ENCODE results near the gene PALLD.
"Not testable (repeated sequence)": the region's sequence is repeated elsewhere in the genome, so short reads cannot be mapped to it uniquely, and the experiment has no call there.

Gene PALLD

GRCh38 chr4:168710353-168710946 is 213.6 kb downstream of the PALLD start:
- no peak for DNase-seq (ENCODE audit: low read depth)

GRCh38 chr4:168711197-168712140 is 214.6 kb downstream of the PALLD start:
- DNase-seq (ENCODE audit: low read depth) = peak; percentile 74

GRCh38 chr4:168712316-168712890 is 215.6 kb downstream of the PALLD start:
- no peak for DNase-seq (ENCODE audit: low read depth)

GRCh38 chr4:168713253-168713652 is 216.4 kb downstream of the PALLD start:
- no peak for DNase-seq (ENCODE audit: low read depth)

GRCh38 chr4:168715896-168716295 is 219.0 kb downstream of the PALLD start:
- no peak for DNase-seq (ENCODE audit: low read depth)

GRCh38 chr4:168716406-168717129 is 219.7 kb downstream of the PALLD start:
- DNase-seq (ENCODE audit: low read depth) = no peak

GRCh38 chr4:168717847-168718246 is 221.0 kb downstream of the PALLD start:
- no peak for DNase-seq (ENCODE audit: low read depth)

GRCh38 chr4:168719725-168720124 is 222.9 kb downstream of the PALLD start:
- no peak for DNase-seq (ENCODE audit: low read depth)

GRCh38 chr4:168720396-168720900 is 223.6 kb downstream of the PALLD start:
- no peak for DNase-seq (ENCODE audit: low read depth)

- DNase-seq (ENCODE audit: low read depth) = no peak
Observed at GRCh38 chr4:168722391-168722790, 225.5 kb downstream of the PALLD start.

- no peak for DNase-seq (ENCODE audit: low read depth)
Observed at GRCh38 chr4:168723020-168723419, 226.2 kb downstream of the PALLD start.

GRCh38 chr4:168723569-168723968 is 226.7 kb downstream of the PALLD start:
- no peak for DNase-seq (ENCODE audit: low read depth)

- no peak for DNase-seq (ENCODE audit: low read depth)
Observed at GRCh38 chr4:168724243-168724642, 227.4 kb downstream of the PALLD start.

- DNase-seq (ENCODE audit: low read depth) = no peak
Observed at GRCh38 chr4:168724686-168725411, 228.0 kb downstream of the PALLD start.

- no peak for DNase-seq (ENCODE audit: low read depth)
Observed at GRCh38 chr4:168725930-168726329, 229.1 kb downstream of the PALLD start.

- DNase-seq (ENCODE audit: low read depth) = not testable (repeated sequence)
Observed at GRCh38 chr4:168727181-168727580, 230.3 kb downstream of the PALLD start.

GRCh38 chr4:168731006-168731636 is 234.3 kb downstream of the PALLD start:
- DNase-seq (ENCODE audit: low read depth) = no peak

GRCh38 chr4:168731706-168732414 is 235.0 kb downstream of the PALLD start:
- no peak for DNase-seq (ENCODE audit: low read depth)

GRCh38 chr4:168732714-168733113 is 235.9 kb downstream of the PALLD start:
- no peak for DNase-seq (ENCODE audit: low read depth)
